ACC112 (cell line): ENCODE measurements around the gene APOE.
"Not testable (repeated sequence)": the region's sequence is repeated elsewhere in the genome, so short reads cannot be mapped to it uniquely, and the experiment has no call there.

Source experiments
- H2AFZ ChIP-seq: fragments of 200-600 bp; sonication (generic); one replicate; pipeline ENCODE4 v1.6.0; 2017; ENCODE audit warnings: antibody characterized with exemption, low read length; ENCODE audit not compliant: unreplicated experiment
- H3K27ac ChIP-seq: fragments of 200-600 bp; sonication (generic); 2 replicates; pipeline ENCODE4 v1.5.1; 2014; ENCODE audit warnings: low read depth, mild to moderate bottlenecking, antibody characterized with exemption, low read length, moderate library complexity
- H3K27me3 ChIP-seq: fragments of 200-600 bp; sonication (generic); 2 replicates; pipeline ENCODE4 v1.6.1; 2014; ENCODE audit warnings: mild to moderate bottlenecking, antibody characterized with exemption, low read length, moderate library complexity, mixed read lengths; ENCODE audit not compliant: insufficient read depth
- H3K36me3 ChIP-seq: fragments of 200-600 bp; sonication (generic); 2 replicates; pipeline ENCODE4 v1.6.1; 2016; ENCODE audit warnings: mild to moderate bottlenecking, antibody characterized with exemption, low read length, moderate library complexity, mixed read lengths; ENCODE audit not compliant: insufficient read depth
- H3K4me1 ChIP-seq: fragments of 200-600 bp; sonication (generic); one replicate; pipeline ENCODE4 v1.6.1; 2016; ENCODE audit warnings: low read length, mixed read lengths; ENCODE audit not compliant: insufficient read depth, unreplicated experiment, control insufficient read depth
- H3K4me3 ChIP-seq: fragments of 200-600 bp; sonication (generic); 2 replicates; pipeline ENCODE4 v1.5.1; 2014; ENCODE audit warnings: mild to moderate bottlenecking, low read depth, low read length
- H3K79me2 ChIP-seq: fragments of 200-600 bp; sonication (generic); one replicate; pipeline ENCODE4 v1.6.0; 2016; ENCODE audit warnings: low read length; ENCODE audit not compliant: control insufficient read depth, unreplicated experiment, insufficient read depth

Gene APOE

DNA sequence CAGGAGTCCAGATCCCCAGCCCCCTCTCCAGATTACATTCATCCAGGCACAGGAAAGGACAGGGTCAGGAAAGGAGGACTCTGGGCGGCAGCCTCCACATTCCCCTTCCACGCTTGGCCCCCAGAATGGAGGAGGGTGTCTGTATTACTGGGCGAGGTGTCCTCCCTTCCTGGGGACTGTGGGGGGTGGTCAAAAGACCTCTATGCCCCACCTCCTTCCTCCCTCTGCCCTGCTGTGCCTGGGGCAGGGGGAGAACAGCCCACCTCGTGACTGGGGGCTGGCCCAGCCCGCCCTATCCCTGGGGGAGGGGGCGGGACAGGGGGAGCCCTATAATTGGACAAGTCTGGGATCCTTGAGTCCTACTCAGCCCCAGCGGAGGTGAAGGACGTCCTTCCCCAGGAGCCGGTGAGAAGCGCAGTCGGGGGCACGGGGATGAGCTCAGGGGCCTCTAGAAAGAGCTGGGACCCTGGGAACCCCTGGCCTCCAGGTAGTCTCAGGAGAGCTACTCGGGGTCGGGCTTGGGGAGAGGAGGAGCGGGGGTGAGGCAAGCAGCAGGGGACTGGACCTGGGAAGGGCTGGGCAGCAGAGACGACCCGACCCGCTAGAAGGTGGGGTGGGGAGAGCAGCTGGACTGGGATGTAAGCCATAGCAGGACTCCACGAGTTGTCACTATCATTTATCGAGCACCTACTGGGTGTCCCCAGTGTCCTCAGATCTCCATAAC, at the start of gene APOE:
APOE (plus strand) TSS at position 360 of the 724 bp plus-strand sequence. CDS start 829 bp downstream, outside the sequence.
- Histone ChIP-seq H3K27ac (no peak within 1 kb of the TSS), H2AFZ (no peak within 1 kb of the TSS)

GRCh38 chr19:44856421-44857083, 49.0 kb upstream of the APOE start:
- no peaks in the 10 kb centered on the region for H3K36me3 ChIP-seq
- H3K4me3 ChIP-seq = no peak overlapping the region
- no peaks in the 10 kb centered on the region for H3K27me3 ChIP-seq
- no peak overlapping the region for H3K27ac ChIP-seq
- H3K79me2 ChIP-seq = peaks cover 9% of the 10 kb centered on the region
- H2AFZ ChIP-seq = no peak overlapping the region
- no peaks in the 10 kb centered on the region for H3K4me1 ChIP-seq

More for the DNA sequence above, at the start of gene APOE:
- no peaks in the 10 kb centered on the region for H3K4me1 ChIP-seq
- peak within 1 kb of the TSS; percentile 66 for H3K4me3 ChIP-seq
- H3K36me3 ChIP-seq = no peaks in the 10 kb centered on the region
- H3K79me2 ChIP-seq = no peaks in the 10 kb centered on the region
- no peaks in the 10 kb centered on the region for H3K27me3 ChIP-seq

GRCh38 chr19:44857837-44858236, 47.8 kb upstream of the APOE start:
- no peaks in the 10 kb centered on the region for H3K27me3 ChIP-seq
- no peaks in the 10 kb centered on the region for H3K4me1 ChIP-seq
- H3K79me2 ChIP-seq = peaks cover 9% of the 10 kb centered on the region
- no peak overlapping the region for H3K4me3 ChIP-seq
- no peak overlapping the region for H3K27ac ChIP-seq
- no peaks in the 10 kb centered on the region for H3K36me3 ChIP-seq
- H2AFZ ChIP-seq = no peak overlapping the region

GRCh38 chr19:44861576-44861975, 44.0 kb upstream of the APOE start:
- H3K4me3 ChIP-seq, H3K36me3 ChIP-seq, H3K4me1 ChIP-seq, H3K79me2 ChIP-seq, H3K27me3 ChIP-seq, H3K27ac ChIP-seq, H2AFZ ChIP-seq: not testable (repeated sequence)

- no peaks in the 10 kb centered on the region for H3K27me3 ChIP-seq
- H3K4me1 ChIP-seq = no peaks in the 10 kb centered on the region
- no peak overlapping the region for H2AFZ ChIP-seq
These were observed 41.6 kb upstream of the APOE start for GRCh38 chr19:44863990-44864389.

DNA sequence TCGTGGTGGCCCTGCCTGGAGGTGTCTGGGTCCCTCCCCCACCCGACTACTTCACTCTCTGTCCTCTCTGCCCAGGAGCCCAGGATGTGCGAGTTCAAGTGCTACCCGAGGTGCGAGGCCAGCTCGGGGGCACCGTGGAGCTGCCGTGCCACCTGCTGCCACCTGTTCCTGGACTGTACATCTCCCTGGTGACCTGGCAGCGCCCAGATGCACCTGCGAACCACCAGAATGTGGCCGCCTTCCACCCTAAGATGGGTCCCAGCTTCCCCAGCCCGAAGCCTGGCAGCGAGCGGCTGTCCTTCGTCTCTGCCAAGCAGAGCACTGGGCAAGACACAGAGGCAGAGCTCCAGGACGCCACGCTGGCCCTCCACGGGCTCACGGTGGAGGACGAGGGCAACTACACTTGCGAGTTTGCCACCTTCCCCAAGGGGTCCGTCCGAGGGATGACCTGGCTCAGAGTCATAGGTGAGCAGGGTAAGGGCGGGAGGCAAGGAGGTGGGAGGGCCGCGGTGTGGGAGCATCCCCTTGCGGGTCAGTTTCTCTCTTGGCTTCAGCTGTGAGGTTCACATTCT, 40.3 kb upstream of the APOE start:
- H3K4me3 ChIP-seq = no peak overlapping the region
- peaks cover 3% of the 10 kb centered on the region; the same call in 1 of the 2 replicates for H3K36me3 ChIP-seq
- H3K27ac ChIP-seq = no peak overlapping the region
- no peaks in the 10 kb centered on the region for H3K27me3 ChIP-seq
- H3K79me2 ChIP-seq = no peaks in the 10 kb centered on the region
- no peak overlapping the region for H2AFZ ChIP-seq
- no peaks in the 10 kb centered on the region for H3K4me1 ChIP-seq

More at GRCh38 chr19:44863990-44864389, 41.6 kb upstream of the APOE start:
- H3K27ac ChIP-seq = no peak overlapping the region
- peaks cover 3% of the 10 kb centered on the region; the same call in 1 of the 2 replicates for H3K36me3 ChIP-seq
- no peaks in the 10 kb centered on the region for H3K79me2 ChIP-seq
- no peak overlapping the region for H3K4me3 ChIP-seq

DNA sequence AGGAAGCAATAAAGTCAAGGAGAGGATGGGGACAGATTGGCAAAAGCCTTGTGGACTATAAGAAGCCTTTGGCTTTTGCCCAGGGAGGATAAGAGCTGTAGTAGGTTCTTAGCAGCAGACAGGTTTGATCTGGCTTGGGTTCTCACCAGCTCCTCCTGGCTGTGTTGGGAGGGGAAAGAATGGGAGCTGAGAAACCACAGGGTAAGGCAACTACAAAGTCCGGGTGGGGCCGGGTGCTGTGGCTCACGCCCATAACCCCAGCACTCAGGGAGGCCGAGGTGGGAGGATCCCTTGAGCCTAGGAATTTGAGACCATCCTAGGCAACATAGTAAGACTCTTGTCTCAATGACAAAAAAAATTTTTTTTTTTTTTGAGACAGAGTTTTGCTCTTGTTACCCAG, 38.9 kb upstream of the APOE start:
- H3K4me1 ChIP-seq = no peaks in the 10 kb centered on the region
- H3K4me3 ChIP-seq = no peak overlapping the region
- H3K27ac ChIP-seq = no peak overlapping the region
- no peaks in the 10 kb centered on the region for H3K27me3 ChIP-seq
- H2AFZ ChIP-seq = no peak overlapping the region
- no peaks in the 10 kb centered on the region for H3K79me2 ChIP-seq
- H3K36me3 ChIP-seq = peaks cover 3% of the 10 kb centered on the region; the same call in 1 of the 2 replicates

- Histone ChIP-seq H3K36me3 (peaks cover 3% of the 10 kb centered on the region; the same call in 1 of the 2 replicates), H3K27me3 (no peaks in the 10 kb centered on the region), H3K4me3 (no peak overlapping the region), H3K4me1 (no peaks in the 10 kb centered on the region), H3K79me2 (no peaks in the 10 kb centered on the region), H2AFZ (no peak overlapping the region), H3K27ac (no peak overlapping the region)
These were observed 38.0 kb upstream of the APOE start for GRCh38 chr19:44867578-44867977.

- Histone ChIP-seq H3K27ac (no peak overlapping the region), H3K4me3 (no peak overlapping the region), H3K27me3 (no peaks in the 10 kb centered on the region), H2AFZ (no peak overlapping the region), H3K4me1 (no peaks in the 10 kb centered on the region), H3K36me3 (peaks cover 3% of the 10 kb centered on the region; the same call in 1 of the 2 replicates), H3K79me2 (no peaks in the 10 kb centered on the region)
These were observed 35.7 kb upstream of the APOE start for GRCh38 chr19:44869733-44870470.

GRCh38 chr19:44871809-44872208, 33.8 kb upstream of the APOE start:
- no peaks in the 10 kb centered on the region for H3K27me3 ChIP-seq
- no peak overlapping the region for H3K4me3 ChIP-seq
- no peak overlapping the region for H2AFZ ChIP-seq
- no peak overlapping the region for H3K27ac ChIP-seq
- no peaks in the 10 kb centered on the region for H3K79me2 ChIP-seq
- H3K4me1 ChIP-seq = no peaks in the 10 kb centered on the region
- no peaks in the 10 kb centered on the region for H3K36me3 ChIP-seq
